ENCODE measurements around the gene MAPK1. TPM values are rescaled to one million over a fixed set of nuclear protein-coding genes. Genes with fewer than 3 reads are reported as not detected.

Gene MAPK1
- total RNA-seq, 1 experiment from 2014 or later: 90.3 TPM

- Mint-ChIP-seq H3K27me3 (ENCODE audit: low read depth) (no peaks in the 10 kb centered on the region; the same call in 1 of the 2 replicates), H3K36me3 (ENCODE audit: insufficient read depth in 1 of 3, low read depth in 3 of 3) (peaks cover 7 to 44% (median 34%) of the 10 kb centered on the region in 3 experiments; a peak in 5 of 7 replicates), H3K4me1 (peaks cover 3 to 20% of the 10 kb centered on the region in 2 experiments; a peak in 3 of 4 replicates), H3K9me3 (no peaks in the 10 kb centered on the region), H3K27ac (0 out of 7 replicates have a peak overlapping the region, but pooled peaks of 1 of the 3 experiments have one; percentile 15), H3K4me3 (no peak overlapping the region)
- Histone ChIP-seq H2BK20ac (ENCODE audit: low read depth, low read length, poor library complexity, severe bottlenecking) (no peak overlapping the region), H3K4me2 (ENCODE audit: insufficient read depth, insufficient read length, low read length) (no peak overlapping the region), H3K27me3 (ENCODE audit: insufficient read depth, low read length) (no peaks in the 10 kb centered on the region), H3T11ph (ENCODE audit: low read length) (no peak overlapping the region), H3K79me2 (ENCODE audit: insufficient read depth, low read length) (no peaks in the 10 kb centered on the region), H4K20me1 (ENCODE audit: control insufficient read depth, insufficient read depth, insufficient read length) (no peaks in the 10 kb centered on the region), H4K5ac (ENCODE audit: insufficient read length, low read depth, low read length) (no peak overlapping the region), H2BK15ac (ENCODE audit: low read depth, low read length) (no peak overlapping the region), H3K4ac (ENCODE audit: low read depth, low read length) (no peak overlapping the region), H3K9ac (ENCODE audit: extremely low read depth, insufficient read length, low read length) (no peak overlapping the region), H3K4me1 (ENCODE audit: insufficient read depth, low read length) (0 out of 2 replicates have a peak, but pooled peaks cover 2% of the 10 kb centered on the region), H3K79me1 (ENCODE audit: insufficient read depth, low read depth, low read length, poor library complexity, severe bottlenecking) (no peaks in the 10 kb centered on the region), H3K56ac (ENCODE audit: insufficient read length, low read depth, low read length) (no peak overlapping the region), H4K91ac (ENCODE audit: insufficient read length, low read depth, low read length) (no peak overlapping the region), H3K14ac (ENCODE audit: insufficient read depth, low read length) (no peak overlapping the region), H2BK120ac (ENCODE audit: low read depth, low read length, poor library complexity, severe bottlenecking) (no peak overlapping the region), H3K18ac (ENCODE audit: insufficient read length, low read depth, low read length) (no peak overlapping the region), H3K23me2 (ENCODE audit: insufficient read length, low read depth, low read length, poor library complexity, severe bottlenecking) (no peaks in the 10 kb centered on the region), H4K8ac (replicated peaks; ENCODE audit: insufficient read length, low read depth, low read length) (no peak overlapping the region), H3K27ac (ENCODE audit: insufficient read length, low read depth, low read length) (no peak overlapping the region), H2BK12ac (ENCODE audit: insufficient read length, low read depth, low read length) (no peak overlapping the region), H2BK5ac (ENCODE audit: insufficient read length, low read length) (no peak overlapping the region), H3K9me3 (ENCODE audit: control insufficient read depth, low read depth, low read length) (no peaks in the 10 kb centered on the region), H2AFZ (ENCODE audit: low read length) (no peak overlapping the region), H2AK5ac (ENCODE audit: insufficient read length, low read length) (no peak overlapping the region), H3K23ac (ENCODE audit: insufficient read length, low read depth, low read length) (no peak overlapping the region)
- DNase-seq: no peak
- WGBS (ENCODE audit: extremely low coverage, insufficient read length, low lambda C conversion rate): no CpG with 5 or more reads among the region's 4 CpGs
- TF ChIP-seq CTCF (conservative IDR thresholded peaks at IDR 0.05): no peak
Observed at GRCh38 chr22:21759093-21759492, 108.4 kb downstream of the MAPK1 start.

All from H9 (cell line).